ENCODE results near the gene NEK4. TPM values are rescaled to one million over a fixed set of nuclear protein-coding genes. Genes with fewer than 3 reads are reported as not detected.

The NEK4 gene
- total and polyA plus RNA-seq, 2 of the 13 experiments (the other 11 are each of a cell fraction or from before 2014, with no cell fraction given) = 16.5 to 38.0 TPM

GRCh38 chr3:52705688-52706686, 64.8 kb downstream of the NEK4 start, which contains the start of the genes GLT8D1 and SPCS1 (continued):
- TF ChIP-seq, protein P1, sequence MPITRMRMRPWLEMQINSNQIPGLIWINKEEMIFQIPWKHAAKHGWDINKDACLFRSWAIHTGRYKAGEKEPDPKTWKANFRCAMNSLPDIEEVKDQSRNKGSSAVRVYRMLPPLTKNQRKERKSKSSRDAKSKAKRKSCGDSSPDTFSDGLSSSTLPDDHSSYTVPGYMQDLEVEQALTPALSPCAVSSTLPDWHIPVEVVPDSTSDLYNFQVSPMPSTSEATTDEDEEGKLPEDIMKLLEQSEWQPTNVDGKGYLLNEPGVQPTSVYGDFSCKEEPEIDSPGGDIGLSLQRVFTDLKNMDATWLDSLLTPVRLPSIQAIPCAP (CRISPR knock-in tag; IDR thresholded peaks at IDR 0.05; ENCODE audit: low read depth) = no peak
- TF ChIP-seq NFIC (IDR thresholded peaks at IDR 0.05; ENCODE audit: low read length) = no peak
- TF ChIP-seq MAX (IDR thresholded peaks at IDR 0.05) = peak; percentile 81
- peak; percentile 78; the same call in 1 of the 2 replicates for TF ChIP-seq ZNF784 (CRISPR knock-in tag; IDR thresholded peaks at IDR 0.05; ENCODE audit: borderline replicate concordance)
- TF ChIP-seq TEAD3 (CRISPR knock-in tag; optimal IDR thresholded peaks at IDR 0.05; ENCODE audit: borderline replicate concordance) = peak; percentile 36
- peak; percentile 68 for TF ChIP-seq ZNF350 (CRISPR knock-in tag; IDR thresholded peaks at IDR 0.05; ENCODE audit: borderline replicate concordance, low read depth)
- no peak for TF ChIP-seq ZNF281 (CRISPR knock-in tag; IDR thresholded peaks at IDR 0.05; ENCODE audit: borderline replicate concordance)
- TF ChIP-seq ZNF354B (CRISPR knock-in tag; IDR thresholded peaks at IDR 0.05) = no peak
- TF ChIP-seq ATF7 (IDR thresholded peaks at IDR 0.05) = no peak
- TF ChIP-seq ATF7 (CRISPR knock-in tag; IDR thresholded peaks at IDR 0.05) = no peak
- TF ChIP-seq TOE1 (CRISPR knock-in tag; IDR thresholded peaks at IDR 0.05) = no peak
- TF ChIP-seq TARDBP (CRISPR knock-in tag; IDR thresholded peaks at IDR 0.05) = no peak
- TF ChIP-seq ZFP41 (CRISPR knock-in tag; IDR thresholded peaks at IDR 0.05; ENCODE audit: borderline replicate concordance) = no peak; the same call in 1 of the 2 replicates
- 0 out of 2 replicates have a peak, but pooled peaks have one; percentile 19 for TF ChIP-seq PLSCR1 (CRISPR knock-in tag; IDR thresholded peaks at IDR 0.05; ENCODE audit: borderline replicate concordance)
- no peak for TF ChIP-seq ONECUT2 (CRISPR knock-in tag; IDR thresholded peaks at IDR 0.05)
- TF ChIP-seq TSC22D2 (CRISPR knock-in tag; IDR thresholded peaks at IDR 0.05; ENCODE audit: borderline replicate concordance) = no peak
- no peak; the same call in 1 of the 2 replicates for TF ChIP-seq E2F5 (CRISPR knock-in tag; conservative IDR thresholded peaks at IDR 0.05)
- no peak for TF ChIP-seq REPIN1 (CRISPR knock-in tag; IDR thresholded peaks at IDR 0.05; ENCODE audit: borderline replicate concordance, low read depth)
- peak; percentile 85 for TF ChIP-seq ZNF547 (CRISPR knock-in tag; IDR thresholded peaks at IDR 0.05)
- no peak for TF ChIP-seq MBD4 (IDR thresholded peaks at IDR 0.05; ENCODE audit: borderline replicate concordance, low read length)
- no peak for TF ChIP-seq CBX5 (CRISPR knock-in tag; IDR thresholded peaks at IDR 0.05; ENCODE audit: borderline replicate concordance)
- TF ChIP-seq HMG20B (CRISPR knock-in tag; conservative IDR thresholded peaks at IDR 0.05) = no peak
- TF ChIP-seq GLI4 (CRISPR knock-in tag; IDR thresholded peaks at IDR 0.05; ENCODE audit: borderline replicate concordance) = no peak; the same call in 1 of the 2 replicates

Data from HepG2 (cell line).